MM.1S (cell line): Measurements from ENCODE around the gene LAYN.

Experiments used
- DNase-seq: peaks from one replicate; pipeline ENCODE4 v3.0.0-alpha.2; 2015
- H2AFZ ChIP-seq: fragments of 300-600 bp; sonication (generic); 2 replicates; pipeline ENCODE4 v1.6.0; 2016; ENCODE audit warnings: antibody characterized with exemption, low read length
- H3F3A ChIP-seq: fragments of 300-600 bp; sonication (generic); 2 replicates; pipeline ENCODE4 v1.6.1; 2016; ENCODE audit warnings: mild to moderate bottlenecking, antibody characterized with exemption, low read length, moderate library complexity, mixed read lengths; ENCODE audit not compliant: insufficient read depth
- H3K27ac ChIP-seq: fragments of 300-600 bp; sonication (generic); 2 replicates; pipeline ENCODE4 v1.5.1; 2016; ENCODE audit warnings: mild to moderate bottlenecking, low read length
- H3K27me3 ChIP-seq: fragments of 300-600 bp; sonication (generic); replicated peaks from 2 replicates; pipeline ENCODE4 v1.6.0; 2016; ENCODE audit warnings: low read length; ENCODE audit not compliant: insufficient read depth
- H3K36me3 ChIP-seq: fragments of 300-600 bp; sonication (generic); replicated peaks from 2 replicates; pipeline ENCODE4 v1.6.1; 2016; ENCODE audit warnings: mild to moderate bottlenecking, low read length, mixed read lengths; ENCODE audit not compliant: insufficient read depth
- H3K4me1 ChIP-seq: fragments of 300-600 bp; sonication (generic); 2 replicates; pipeline ENCODE4 v1.6.1; 2016; ENCODE audit warnings: low read length, mixed read lengths
- H3K4me2 ChIP-seq: fragments of 300-600 bp; sonication (generic); 2 replicates; pipeline ENCODE4 v1.6.0; 2016; ENCODE audit warnings: low read depth, low read length
- H3K4me3 ChIP-seq: fragments of 300-600 bp; sonication (generic); 2 replicates; pipeline ENCODE4 v1.5.1; 2016; ENCODE audit warnings: low read length, mixed read lengths
- H3K79me2 ChIP-seq: fragments of 300-600 bp; sonication (generic); 2 replicates; pipeline ENCODE4 v1.6.1; 2016; ENCODE audit warnings: mixed run types, low read length, mixed read lengths
- H3K9ac ChIP-seq: fragments of 300-600 bp; sonication (generic); 2 replicates; pipeline ENCODE4 v1.6.1; 2016; ENCODE audit warnings: low read length, mixed read lengths
- H3K9me2 ChIP-seq: fragments of 300-600 bp; sonication (generic); replicated peaks from 2 replicates; pipeline ENCODE4 v1.6.1; 2016; ENCODE audit warnings: mild to moderate bottlenecking, low read length, mixed read lengths; ENCODE audit not compliant: insufficient read depth
- H3K9me3 ChIP-seq: fragments of 300-600 bp; sonication (generic); replicated peaks from 2 replicates; pipeline ENCODE4 v1.6.1; 2016; ENCODE audit warnings: mild to moderate bottlenecking, low read length, mixed read lengths; ENCODE audit not compliant: insufficient read depth
- H4K20me1 ChIP-seq: fragments of 300-600 bp; sonication (generic); 2 replicates; pipeline ENCODE4 v1.6.1; 2016; ENCODE audit warnings: mild to moderate bottlenecking, low read length, moderate library complexity, mixed read lengths; ENCODE audit not compliant: insufficient read depth
- CTCF ChIP-seq: fragments of 300-600 bp; sonication (generic); IDR thresholded peaks from 2 replicates; pipeline ENCODE4 v1.5.1; 2016; ENCODE audit warnings: antibody characterized with exemption, low read length, mixed read lengths
- EZH2 ChIP-seq: fragments of 300-600 bp; sonication (generic); optimal IDR thresholded peaks from 2 replicates; pipeline ENCODE3; 2017; ENCODE audit warnings: low read depth, mild to moderate bottlenecking, antibody characterized with exemption, low read length, mixed read lengths
- EZH2phosphoT487 ChIP-seq: fragments of 300-600 bp; sonication (generic); IDR thresholded peaks from 2 replicates; pipeline ENCODE4 v1.6.1; 2018; ENCODE audit warnings: antibody characterized with exemption, low read length

Gene LAYN

GRCh38 chr11:111601979-111602864 is 61.7 kb downstream of the LAYN start, which contains the start of gene SIK2:
SIK2 (plus strand) TSS chr11:111602449; CDS start chr11:111602564, 115 bp downstream.
- peak within 1 kb of the TSS; percentile 92 for H3K4me3 ChIP-seq

GRCh38 chr11:111602865-111603610 is 62.5 kb downstream of the LAYN start:
- Histone ChIP-seq H3K9ac (peak overlapping the region; percentile 96), H3K9me3 (no peaks in the 10 kb centered on the region), H3K4me1 (peaks cover 17% of the 10 kb centered on the region), H3K4me3 (peak overlapping the region; percentile 92), H3F3A (0 out of 2 replicates have a peak, but pooled peaks cover 7% of the 10 kb centered on the region), H3K27me3 (no peaks in the 10 kb centered on the region), H3K36me3 (no peaks in the 10 kb centered on the region), H2AFZ (peak overlapping the region; percentile 78), H3K4me2 (peak overlapping the region; percentile 92), H3K9me2 (no peaks in the 10 kb centered on the region), H4K20me1 (no peaks in the 10 kb centered on the region; the same call in 1 of the 2 replicates), H3K27ac (peak overlapping the region; percentile 84; the same call in 1 of the 2 replicates), H3K79me2 (peaks cover 39% of the 10 kb centered on the region)
- TF ChIP-seq CTCF (no peak), EZH2phosphoT487 (no peak), EZH2 (no peak)
- DNase-seq = peak; percentile 22

More at GRCh38 chr11:111601979-111602864, 61.7 kb downstream of the LAYN start, which contains the start of gene SIK2:
- Histone ChIP-seq H3K4me1 (peaks cover 20% of the 10 kb centered on the region), H3K27me3 (no peaks in the 10 kb centered on the region), H3K9ac (peak within 1 kb of the TSS; percentile 96), H2AFZ (peak within 1 kb of the TSS; percentile 78), H3K4me2 (peak within 1 kb of the TSS; percentile 92), H3K36me3 (no peaks in the 10 kb centered on the region), H3K79me2 (peaks cover 38% of the 10 kb centered on the region), H3F3A (0 out of 2 replicates have a peak, but pooled peaks cover 7% of the 10 kb centered on the region), H3K9me2 (no peaks in the 10 kb centered on the region), H3K27ac (peak within 1 kb of the TSS; percentile 84), H3K9me3 (no peaks in the 10 kb centered on the region), H4K20me1 (no peaks in the 10 kb centered on the region; the same call in 1 of the 2 replicates)
- TF ChIP-seq EZH2phosphoT487 (no peak), EZH2 (no peak), CTCF (peak; percentile 79)
- peak; percentile 96 for DNase-seq

GRCh38 chr11:111603611-111604130 is 63.2 kb downstream of the LAYN start:
- Histone ChIP-seq H3K4me3 (peak overlapping the region; percentile 92), H4K20me1 (no peaks in the 10 kb centered on the region; the same call in 1 of the 2 replicates), H3K4me1 (peaks cover 16% of the 10 kb centered on the region), H3K9me2 (no peaks in the 10 kb centered on the region), H3K9ac (peak overlapping the region; percentile 96; the same call in 1 of the 2 replicates), H3K36me3 (no peaks in the 10 kb centered on the region), H3K27me3 (no peaks in the 10 kb centered on the region), H3K79me2 (peaks cover 39% of the 10 kb centered on the region), H3K9me3 (no peaks in the 10 kb centered on the region), H3K4me2 (peak overlapping the region; percentile 92), H2AFZ (no peak overlapping the region), H3K27ac (no peak overlapping the region; the same call in 1 of the 2 replicates), H3F3A (0 out of 2 replicates have a peak, but pooled peaks cover 7% of the 10 kb centered on the region)
- no peak for TF ChIP-seq CTCF
- TF ChIP-seq EZH2phosphoT487 = no peak
- no peak for TF ChIP-seq EZH2
- no peak for DNase-seq
